Measurements from ENCODE around the gene FBLN2. TPM values are rescaled to one million over a fixed set of nuclear protein-coding genes. Genes with fewer than 3 reads are reported as not detected.

Gene FBLN2
- total and polyA plus RNA-seq, 10 of the 15 experiments (the other 5 are each of a cell fraction or from before 2014, with no cell fraction given) = 0.03 to 0.41 (median 0.12) TPM; not detected in 2

GRCh38 chr3:13539292-13539638 is 9.7 kb upstream of the FBLN2 start:
- Histone ChIP-seq H3K36me3 (ENCODE audit: control insufficient read depth in 2 of 2, insufficient read depth in 2 of 2, low read length in 1 of 2) (no peaks in the 10 kb centered on the region), H2AFZ (ENCODE audit: control insufficient read depth, low read depth, low read length) (no peak overlapping the region), H4K20me1 (ENCODE audit: control insufficient read depth, insufficient read depth) (no peaks in the 10 kb centered on the region), H3K79me2 (ENCODE audit: control insufficient read depth, insufficient read depth, low read length) (no peaks in the 10 kb centered on the region), H3K4me2 (ENCODE audit: control insufficient read depth, insufficient read depth) (no peak overlapping the region), H3K4me1 (ENCODE audit: control insufficient read depth, insufficient read depth, low read length) (no peaks in the 10 kb centered on the region), H3K27me3 (replicated peaks in 1 of 2; ENCODE audit: control insufficient read depth in 2 of 2, insufficient read depth in 2 of 2, low read length in 1 of 2) (no peaks in the 10 kb centered on the region; a peak in 1 of 4 replicates), H3K9ac (ENCODE audit: control insufficient read depth, insufficient read depth, low read length) (no peak overlapping the region), H3K9me3 (replicated peaks; ENCODE audit: control insufficient read depth, insufficient read depth, low read length) (no peaks in the 10 kb centered on the region; the same call in 1 of the 3 replicates), H3K27ac (ENCODE audit: control insufficient read depth, insufficient read depth) (no peak overlapping the region), H3K4me3 (no peak overlapping the region)
- no peak for TF ChIP-seq ZBTB11 (CRISPR knock-in tag; IDR thresholded peaks at IDR 0.05)
- TF ChIP-seq MTA2 (IDR thresholded peaks at IDR 0.05; ENCODE audit: low read depth) = no peak
- TF ChIP-seq KDM1A (IDR thresholded peaks at IDR 0.05; ENCODE audit: borderline replicate concordance) = no peak
- no peak for TF ChIP-seq ZNF687 (IDR thresholded peaks at IDR 0.05)
- no peak for TF ChIP-seq POLR2AphosphoS5 (IDR thresholded peaks at IDR 0.05; ENCODE audit: low read length)
- TF ChIP-seq CEBPB (IDR thresholded peaks at IDR 0.05; ENCODE audit: borderline replicate concordance in 1 of 2, low read depth in 2 of 2, low read length in 2 of 2) = no peak
- no peak for TF ChIP-seq NR2C1 (IDR thresholded peaks at IDR 0.05)
- no peak for TF ChIP-seq MEF2A (IDR thresholded peaks at IDR 0.05; ENCODE audit: insufficient read depth, low read depth, low read length)
- no peak for TF ChIP-seq ZBED1 (IDR thresholded peaks at IDR 0.05; ENCODE audit: borderline replicate concordance)
- TF ChIP-seq E2F8 (IDR thresholded peaks at IDR 0.05; ENCODE audit: low read depth, partially characterized antibody) = no peak
- ATAC-seq = no peak
- no TSS peak for BruUV-seq (replicated peaks)
- intact Hi-C loops (cut with micrococcal nuclease; ENCODE audit: unreplicated experiment) = no loop called here
- POLR2A ChIA-PET = no interaction called here
- SMC1A ChIA-PET (ENCODE audit: uncharacterized antibody, unreplicated experiment) = no interaction called here
- in situ Hi-C loops (cut with MboI) = no loop called here
- DNase-seq (ENCODE audit: low read depth, low spot score) = no peak
- FAIRE-seq = no peak
- RAD21 ChIA-PET (ENCODE audit: unreplicated experiment) = no interaction called here
- CTCF ChIA-PET = interaction anchor here (1.0 kb wide), 1 partner anchor 109 kb away, joined by 6 read pairs; no protein-coding TSS in a partner anchor
- 40% methylated on average over 5 of the region's 5 CpGs for WGBS (ENCODE audit: insufficient coverage, insufficient replicate concordance, low lambda C conversion rate, missing lambda C conversion rate)

Data from GM12878 (cell line).